HG03378 (cell line): ENCODE measurements around the gene ZNF429.
"Not testable (repeated sequence)": the region's sequence is repeated elsewhere in the genome, so short reads cannot be mapped to it uniquely, and the experiment has no call there.

Experiments used
- ATAC-seq: cut with Tn5 transposase; IDR thresholded peaks from one replicate; pipeline ENCODE4 v1.9.1; 2021; ENCODE audit warnings: mild to moderate bottlenecking, moderate library complexity; ENCODE audit not compliant: unreplicated experiment

Gene ZNF429

GRCh38 chr19:21512609-21513008, 7.2 kb downstream of the ZNF429 start:
- ATAC-seq = not testable (repeated sequence)

- ATAC-seq = no peak
Measured at GRCh38 chr19:21513651-21514050, 8.2 kb downstream of the ZNF429 start.

DNA sequence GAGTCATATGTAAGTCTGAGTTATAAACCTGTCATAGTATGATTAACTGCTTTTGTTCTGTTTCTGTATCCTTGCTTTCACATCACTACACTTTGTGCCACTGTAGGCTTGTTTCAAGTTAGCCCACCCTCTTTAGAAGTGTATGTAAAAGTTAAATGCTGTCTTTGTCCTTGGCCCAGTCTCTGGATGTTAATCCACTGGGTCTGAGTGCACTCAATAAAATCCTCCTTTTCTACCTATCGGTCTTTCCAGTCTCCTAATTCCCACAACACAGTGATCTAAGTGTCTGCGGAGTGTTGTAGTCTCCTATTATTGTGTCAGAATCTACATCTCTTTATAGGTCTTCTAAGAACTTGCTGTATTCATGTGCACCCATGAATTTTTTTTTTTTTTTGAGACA, 14.1 kb downstream of the ZNF429 start:
- ATAC-seq = no peak

GRCh38 chr19:21532904-21533303, 27.5 kb downstream of the ZNF429 start:
- ATAC-seq = no peak

- ATAC-seq = not testable (repeated sequence)
Measured at GRCh38 chr19:21536741-21537290, 31.4 kb downstream of the ZNF429 start.

GRCh38 chr19:21559444-21559843, 54.0 kb downstream of the ZNF429 start:
- no peak for ATAC-seq

DNA sequence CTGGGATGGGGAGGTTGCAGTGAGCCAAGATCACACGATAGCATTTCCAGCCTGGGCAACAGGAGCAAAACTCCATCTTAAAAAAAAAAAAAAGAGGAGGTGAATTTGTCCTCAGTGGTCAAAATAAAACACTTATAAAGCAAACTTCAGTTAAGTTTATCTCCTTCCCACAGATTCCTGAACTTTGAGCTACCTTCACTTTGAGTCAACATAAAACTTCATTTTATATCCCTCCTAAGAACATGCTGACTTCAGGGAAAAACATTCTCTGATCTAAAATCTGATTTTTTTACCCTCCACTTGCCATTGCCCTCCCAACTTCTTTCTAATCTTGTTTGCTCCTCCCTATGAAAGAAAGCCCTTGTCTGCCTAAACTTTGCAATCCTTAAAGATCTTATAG, 59.0 kb downstream of the ZNF429 start:
- no peak for ATAC-seq

DNA sequence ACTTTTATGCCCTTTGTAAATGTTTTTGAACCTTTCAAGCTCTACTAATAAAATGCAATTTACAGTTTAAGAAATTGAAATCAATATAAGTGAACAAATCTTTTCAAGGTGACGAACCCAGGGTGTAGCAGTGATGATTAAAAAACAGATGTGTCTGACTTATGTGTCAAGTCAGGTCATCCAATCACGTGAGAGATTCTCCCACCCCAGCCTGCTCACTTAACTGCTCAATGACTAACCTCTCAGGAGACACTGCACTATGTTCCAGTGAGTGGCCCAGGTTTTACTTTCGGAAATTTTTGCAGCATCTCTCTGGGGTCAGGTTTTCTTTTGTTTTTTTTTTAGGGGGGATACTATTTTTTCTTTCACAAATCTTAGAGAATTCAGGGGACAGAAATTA, 60.7 kb downstream of the ZNF429 start:
- ATAC-seq = no peak

- not testable (repeated sequence) for ATAC-seq
Measured at GRCh38 chr19:21567806-21568205, 62.4 kb downstream of the ZNF429 start.

DNA sequence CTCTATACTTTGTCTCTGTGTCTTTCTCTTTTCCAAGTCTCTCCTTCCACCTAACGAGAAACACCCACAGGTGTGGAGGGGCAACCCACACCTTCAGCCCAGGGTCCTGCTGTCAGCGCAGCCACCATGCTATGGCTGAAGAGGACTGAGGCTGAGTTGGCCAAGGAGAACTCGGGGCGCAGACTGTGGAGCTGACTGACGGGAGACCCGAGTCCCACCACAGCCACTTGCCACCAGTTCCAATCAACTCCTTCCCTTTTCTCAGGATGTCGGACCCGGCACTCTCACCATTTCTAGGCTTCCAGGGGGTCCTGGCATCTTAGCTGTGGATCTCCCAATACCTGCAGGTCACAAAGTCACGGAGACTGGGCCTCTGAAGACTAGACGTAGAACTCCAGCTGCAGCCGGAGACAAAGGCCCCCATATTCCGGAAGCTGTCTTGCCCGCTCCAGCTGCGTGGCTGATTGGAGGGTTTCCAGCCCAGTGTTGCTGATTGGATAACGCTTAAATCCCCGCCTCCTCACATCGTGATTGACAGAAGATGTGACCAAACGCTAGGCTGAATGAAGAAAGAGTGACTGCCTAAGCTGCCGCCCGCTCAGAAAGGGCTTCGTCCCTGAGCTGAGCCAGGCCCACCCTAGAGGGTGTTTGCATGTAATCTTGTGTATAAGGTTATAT, 63.6 kb downstream of the ZNF429 start:
- ATAC-seq = no peak

- no peak for ATAC-seq
Measured at GRCh38 chr19:21569494-21569865, 64.1 kb downstream of the ZNF429 start.

- ATAC-seq = no peak
Measured at GRCh38 chr19:21571316-21571715, 65.9 kb downstream of the ZNF429 start.

DNA sequence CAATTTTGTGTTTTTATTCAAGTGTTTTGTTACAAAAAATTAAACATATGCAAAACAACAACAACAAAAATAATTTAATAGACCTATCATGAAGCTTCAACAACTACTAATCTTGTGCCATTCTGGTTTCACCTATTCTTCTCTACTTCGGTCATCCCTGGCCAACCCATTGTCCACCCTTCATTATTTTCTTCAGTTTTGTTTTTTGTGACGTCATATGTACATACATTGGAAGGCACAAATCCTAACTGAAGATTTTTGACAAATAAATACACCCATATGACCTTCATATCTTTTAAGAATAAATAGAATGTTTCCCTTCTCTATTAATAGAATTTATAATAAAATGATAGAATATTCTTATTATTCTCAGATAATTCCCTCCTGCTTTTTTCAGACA, 69.2 kb downstream of the ZNF429 start:
- ATAC-seq = no peak

- ATAC-seq = no peak
Measured at GRCh38 chr19:21576481-21576880, 71.1 kb downstream of the ZNF429 start.

DNA sequence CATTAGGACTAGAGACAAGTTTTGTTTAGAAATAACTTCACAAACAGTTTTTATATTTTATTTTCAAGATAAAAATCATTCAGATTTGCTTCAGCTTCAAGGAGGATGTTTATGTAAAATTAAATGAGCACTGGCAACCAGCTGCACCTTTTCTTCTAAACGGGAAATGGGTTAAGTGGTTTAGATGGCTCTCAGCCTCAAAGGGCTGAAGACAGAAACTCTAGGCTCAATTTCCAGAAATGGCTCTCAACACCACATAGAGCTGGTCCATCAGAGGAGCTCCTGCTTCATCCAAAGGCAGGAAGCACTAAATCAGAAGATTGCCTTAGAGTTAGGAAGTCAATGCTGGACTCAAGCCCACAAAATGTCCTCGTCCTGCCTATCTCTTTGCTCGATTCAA, 74.7 kb downstream of the ZNF429 start:
- no peak for ATAC-seq

DNA sequence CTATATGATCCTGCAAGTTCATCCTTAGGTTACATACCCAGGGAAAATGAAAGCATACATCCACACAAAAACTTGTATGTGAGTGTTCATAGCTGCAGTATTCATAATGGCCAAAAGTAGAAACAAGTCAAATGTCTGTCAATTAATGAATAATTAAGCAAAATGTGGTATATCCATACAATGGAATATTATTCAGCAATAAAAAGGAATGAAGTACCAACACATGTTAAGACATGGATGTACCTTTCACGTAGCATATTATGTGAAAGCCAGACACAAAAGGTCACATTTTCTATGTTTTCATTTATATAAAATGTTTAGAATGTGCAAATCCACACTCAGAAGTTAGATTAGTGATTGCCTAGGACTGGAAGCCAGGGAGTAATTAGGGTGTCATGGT, 75.4 kb downstream of the ZNF429 start:
- no peak for ATAC-seq

GRCh38 chr19:21581646-21582240, 76.3 kb downstream of the ZNF429 start:
- no peak for ATAC-seq

- no peak for ATAC-seq
Measured at GRCh38 chr19:21584537-21584936, 79.1 kb downstream of the ZNF429 start.

GRCh38 chr19:21585281-21585890, 80.0 kb downstream of the ZNF429 start:
- no peak for ATAC-seq

- ATAC-seq = no peak
Measured at GRCh38 chr19:21586311-21587116, 81.1 kb downstream of the ZNF429 start.

DNA sequence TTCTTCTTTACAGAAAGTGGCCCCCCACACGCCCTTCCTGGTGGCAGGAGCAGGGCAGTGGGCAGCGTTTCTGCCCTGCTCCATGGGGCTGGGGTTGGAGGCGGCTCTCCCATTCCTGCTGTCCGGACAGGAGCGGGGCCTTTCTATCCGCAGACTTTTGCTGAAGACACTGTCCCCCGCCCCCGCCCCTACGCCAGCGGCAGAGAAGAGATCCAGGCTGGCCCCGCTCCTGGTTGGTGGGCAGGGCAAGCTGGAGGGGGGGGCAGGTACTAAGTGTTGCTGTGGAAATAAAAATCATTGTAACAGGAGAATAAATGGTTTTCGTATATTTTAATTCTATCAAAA, 81.7 kb downstream of the ZNF429 start:
- ATAC-seq = no peak
